Sigmoid colon (tissue), 7 donors: ENCODE results near the gene HOXD11. TPM values are rescaled to one million over a fixed set of nuclear protein-coding genes. Genes with fewer than 3 reads are reported as not detected.

ENCODE experiments used
- DNase-seq: peaks from one replicate; pipeline ENCODE4 v3.0.0-alpha.2; 2019
- H3K27ac ChIP-seq, 4 donors: fragments of 200-600 bp; sonication (generic); one replicate each; pipeline ENCODE4 v1.5.1; 2016 to 2019; ENCODE audit warnings: mild to moderate bottlenecking in 1 of 4
- H3K27me3 ChIP-seq, 3 donors: fragments of 200-600 bp; sonication (generic); one replicate each; pipeline ENCODE4 v1.5.1; 2019; ENCODE audit warnings: mild to moderate bottlenecking in 1 of 3
- H3K36me3 ChIP-seq, 4 donors: fragments of 200-600 bp; sonication (generic); one replicate each; pipeline ENCODE4 v1.5.1; 2016 to 2019
- H3K4me1 ChIP-seq, 4 donors: fragments of 200-600 bp; sonication (generic); one replicate each; pipeline ENCODE4 v1.5.1; 2017 to 2019
- H3K4me3 ChIP-seq, 4 donors: fragments of 200-600 bp; sonication (generic); one replicate each; pipeline ENCODE4 v1.5.1; 2017 to 2019; ENCODE audit warnings: mild to moderate bottlenecking in 2 of 4, moderate library complexity in 1 of 4
- H3K9me3 ChIP-seq, 4 donors: fragments of 200-600 bp in 3 of 4; sonication (generic) in 3 of 4; one replicate each; pipeline versions ENCODE4 v1.5.1 to v1.6.1; 2013 to 2019
- CTCF ChIP-seq, 4 experiments: fragments of 450-650 bp in 3 of 4; fragments of 200-600 bp in 1 of 4; IDR thresholded peaks; one replicate each; pipeline ENCODE4 v1.5.1; 2016 to 2019; ENCODE audit warnings: antibody characterized with exemption in 4 of 4, mild to moderate bottlenecking in 3 of 4, moderate library complexity in 2 of 4
- EP300 ChIP-seq, 4 donors: sonication (generic); formaldehyde crosslinking; IDR thresholded peaks; one replicate each; pipeline ENCODE4 v1.6.1; 2017; ENCODE audit warnings: antibody characterized with exemption in 4 of 4
- POLR2A ChIP-seq, 2 donors: fragments of 450-650 bp; IDR thresholded peaks; one replicate each; pipeline ENCODE4 v1.6.1; 2016; ENCODE audit warnings: antibody characterized with exemption in 2 of 2, mild to moderate bottlenecking in 2 of 2, moderate library complexity in 2 of 2
- POLR2AphosphoS5 ChIP-seq, 4 donors: sonication (generic); formaldehyde crosslinking; IDR thresholded peaks; one replicate each; pipeline ENCODE4 v1.6.1; 2017; ENCODE audit warnings: antibody characterized with exemption in 4 of 4
- WGBS, 2 donors: extraction: QIAGEN DNeasy Blood & Tissue Kit; methylation state at CpG; one replicate each; pipeline ENCODE4 v1.1.7; 2013; 5-methylcytosine and 5-hydroxymethylcytosine counted together
- intact Hi-C: fragments of 100-400 bp; cut with DNase I; formaldehyde crosslinking; loops from one replicate; pipeline ENCODE4 v1.15.1; 2023
- polyA plus RNA-seq, 3 donors: library from polyadenylated mRNA; stranded (reverse); fragments of 200-250 nt; gene quantifications; one replicate each; pipeline ENCODE4 v1.2.3, GENCODE V29; 2013
- total RNA-seq, 4 donors: library from RNA; depleted of rRNA; stranded (reverse); fragments of >200 nt; gene quantifications; one replicate each; pipeline ENCODE4 v1.1.0, GENCODE V29; 2016
- donor health status: healthy with polysubstance abuse.
- donor health status: Bipolar disorder and iron deficiency.
- donor health status: healthy.

HOXD11 gene
- total and polyA plus RNA-seq, 7 donors, result 0.69 to 39.3 (median 18.3) TPM

- H3K27me3 ChIP-seq, result peaks cover 0 to 88% (median 18%) of the 10 kb centered on the region in 3 donors
- 28 to 35% methylated on average over 70 of the region's 70 CpGs for WGBS, 2 donors
- no peaks in the 10 kb centered on the region for H3K36me3 ChIP-seq
- no peak for TF ChIP-seq CTCF (IDR thresholded peaks at IDR 0.05)
- no peak for TF ChIP-seq EP300 (IDR thresholded peaks at IDR 0.05)
- no peak for TF ChIP-seq POLR2AphosphoS5 (IDR thresholded peaks at IDR 0.05)
- no peak for TF ChIP-seq POLR2A (IDR thresholded peaks at IDR 0.05)
- intact Hi-C loops, result loop anchor here (5.0 kb wide), 2 partner anchors 848 to 933 kb away; partner anchors contain the start of gene ATF2
- no peaks in the 10 kb centered on the region for H3K9me3 ChIP-seq
- peak; percentile 67 for DNase-seq
- peak within 1 kb of the TSS; percentile 45 to 70 (median 68) for H3K4me3 ChIP-seq
- H3K4me1 ChIP-seq, result peaks cover 0 to 49% (median 37%) of the 10 kb centered on the region in 4 donors
- peak within 1 kb of the TSS in 3 of 4 donors; percentile 92 to 96 (median 94) for H3K27ac ChIP-seq
Measured at GRCh38 chr2:176099728-176100546, 7.1 kb upstream of the HOXD11 start, which contains the start of gene HOXD12. TSS of gene HOXD12 (plus strand) at chr2:176099795. CDS start at chr2:176099802, 7 bp downstream.

- intact Hi-C loops, result no loop called here
- Histone ChIP-seq H3K36me3 (no peaks in the 10 kb centered on the region), H3K27ac (peak overlapping the region in 2 of 4 donors; percentile 92 to 96), H3K9me3 (no peaks in the 10 kb centered on the region), H3K27me3 (peaks cover 0 to 86% (median 19%) of the 10 kb centered on the region in 3 donors), H3K4me1 (peaks cover 0 to 51% (median 34%) of the 10 kb centered on the region in 4 donors), H3K4me3 (peak overlapping the region in 1 of 4 donors; percentile 69)
- TF ChIP-seq POLR2AphosphoS5 (IDR thresholded peaks at IDR 0.05) (no peak), CTCF (IDR thresholded peaks at IDR 0.05) (no peak), EP300 (IDR thresholded peaks at IDR 0.05) (no peak), POLR2A (IDR thresholded peaks at IDR 0.05) (no peak)
- WGBS, 2 donors, result 51 to 76% methylated on average over 28 of the region's 28 CpGs
- peak; percentile 58 for DNase-seq
Measured at GRCh38 chr2:176100547-176101140, 6.4 kb upstream of the HOXD11 start.

- Histone ChIP-seq H3K36me3 (no peaks in the 10 kb centered on the region), H3K9me3 (no peaks in the 10 kb centered on the region), H3K27ac (peak overlapping the region in 3 of 4 donors; percentile 4 to 96 (median 92)), H3K4me1 (peaks cover 0 to 58% (median 33%) of the 10 kb centered on the region in 4 donors), H3K4me3 (no peak overlapping the region), H3K27me3 (peaks cover 0 to 86% (median 19%) of the 10 kb centered on the region in 3 donors)
- intact Hi-C loops, result no loop called here
- no peak for DNase-seq
- 51 to 71% methylated on average over 2 of the region's 2 CpGs for WGBS, 2 donors
- TF ChIP-seq POLR2AphosphoS5 (IDR thresholded peaks at IDR 0.05) (no peak), CTCF (IDR thresholded peaks at IDR 0.05) (no peak), EP300 (IDR thresholded peaks at IDR 0.05) (no peak), POLR2A (IDR thresholded peaks at IDR 0.05) (no peak)
Measured at GRCh38 chr2:176101216-176101830, 5.8 kb upstream of the HOXD11 start.

GRCh38 chr2:176101842-176102241 is 5.2 kb upstream of the HOXD11 start:
- intact Hi-C loops, result no loop called here
- Histone ChIP-seq H3K27ac (peak overlapping the region in 3 of 4 donors; percentile 4 to 96 (median 92)), H3K4me3 (no peak overlapping the region), H3K36me3 (no peaks in the 10 kb centered on the region), H3K9me3 (no peaks in the 10 kb centered on the region), H3K27me3 (peaks cover 0 to 86% (median 17%) of the 10 kb centered on the region in 3 donors), H3K4me1 (peaks cover 0 to 61% (median 35%) of the 10 kb centered on the region in 4 donors)
- WGBS, 2 donors, result 58 to 86% methylated on average over 5 of the region's 5 CpGs
- TF ChIP-seq CTCF (IDR thresholded peaks at IDR 0.05), result no peak
- TF ChIP-seq POLR2AphosphoS5 (IDR thresholded peaks at IDR 0.05), result no peak
- no peak for TF ChIP-seq EP300 (IDR thresholded peaks at IDR 0.05)
- TF ChIP-seq POLR2A (IDR thresholded peaks at IDR 0.05), result no peak
- no peak for DNase-seq
